ENCODE results near the gene METTL24.

DNA sequence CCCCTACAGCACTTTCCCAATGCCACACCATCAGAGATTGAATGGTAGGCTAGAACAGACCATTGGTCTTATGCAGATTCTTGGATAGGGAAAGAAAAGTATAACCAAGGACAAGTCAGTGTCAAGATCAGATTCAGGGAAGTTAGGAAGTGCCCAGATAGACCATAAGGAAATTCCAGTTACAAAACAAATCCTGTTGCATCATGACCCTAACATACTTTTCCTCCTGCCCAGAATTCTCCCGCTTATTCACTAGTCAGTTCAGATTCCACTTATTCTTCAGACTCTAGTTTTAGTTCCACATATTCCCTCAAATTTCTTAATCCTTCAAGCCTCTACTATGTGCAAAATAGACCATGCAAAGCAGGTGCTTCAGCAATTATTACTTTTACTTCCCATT is 20.7 kb downstream of the METTL24 start:
- TF ChIP-seq, protein P1, sequence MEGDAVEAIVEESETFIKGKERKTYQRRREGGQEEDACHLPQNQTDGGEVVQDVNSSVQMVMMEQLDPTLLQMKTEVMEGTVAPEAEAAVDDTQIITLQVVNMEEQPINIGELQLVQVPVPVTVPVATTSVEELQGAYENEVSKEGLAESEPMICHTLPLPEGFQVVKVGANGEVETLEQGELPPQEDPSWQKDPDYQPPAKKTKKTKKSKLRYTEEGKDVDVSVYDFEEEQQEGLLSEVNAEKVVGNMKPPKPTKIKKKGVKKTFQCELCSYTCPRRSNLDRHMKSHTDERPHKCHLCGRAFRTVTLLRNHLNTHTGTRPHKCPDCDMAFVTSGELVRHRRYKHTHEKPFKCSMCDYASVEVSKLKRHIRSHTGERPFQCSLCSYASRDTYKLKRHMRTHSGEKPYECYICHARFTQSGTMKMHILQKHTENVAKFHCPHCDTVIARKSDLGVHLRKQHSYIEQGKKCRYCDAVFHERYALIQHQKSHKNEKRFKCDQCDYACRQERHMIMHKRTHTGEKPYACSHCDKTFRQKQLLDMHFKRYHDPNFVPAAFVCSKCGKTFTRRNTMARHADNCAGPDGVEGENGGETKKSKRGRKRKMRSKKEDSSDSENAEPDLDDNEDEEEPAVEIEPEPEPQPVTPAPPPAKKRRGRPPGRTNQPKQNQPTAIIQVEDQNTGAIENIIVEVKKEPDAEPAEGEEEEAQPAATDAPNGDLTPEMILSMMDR (conservative IDR thresholded peaks at IDR 0.05 in 1 of 2, IDR thresholded peaks at IDR 0.05 in 1 of 2; ENCODE audit: low read depth in 1 of 2, low read length in 2 of 2), result no peak
- no peak for TF ChIP-seq EZH2 (IDR thresholded peaks at IDR 0.05; ENCODE audit: low read length, missing control alignments)

Data from fibroblast of lung (primary cell).